ENCODE data around the gene ABHD17C.

ABHD17C gene

GRCh38 chr15:80769153-80769828 lies 74.2 kb downstream of the ABHD17C start:
- DNase-seq: no peak

GRCh38 chr15:80769829-80770705 lies 75.0 kb downstream of the ABHD17C start:
- DNase-seq: no peak

- DNase-seq: peak; percentile 14
Measured at GRCh38 chr15:80773122-80773551, 78.0 kb downstream of the ABHD17C start.

- DNase-seq: no peak
Measured at GRCh38 chr15:80773792-80774352, 78.8 kb downstream of the ABHD17C start.

GRCh38 chr15:80774486-80774885 lies 79.4 kb downstream of the ABHD17C start:
- no peak for DNase-seq

GRCh38 chr15:80775338-80775737 lies 80.2 kb downstream of the ABHD17C start:
- DNase-seq: no peak

GRCh38 chr15:80776420-80777045 lies 81.4 kb downstream of the ABHD17C start:
- DNase-seq: peak; percentile 47

- no peak for DNase-seq
Measured at GRCh38 chr15:80777137-80777536, 82.0 kb downstream of the ABHD17C start.

GRCh38 chr15:80777826-80778620 lies 82.9 kb downstream of the ABHD17C start:
- no peak for DNase-seq

GRCh38 chr15:80778621-80778963 lies 83.5 kb downstream of the ABHD17C start:
- no peak for DNase-seq

- DNase-seq: peak; percentile 47
Measured at GRCh38 chr15:80778964-80779657, 84.0 kb downstream of the ABHD17C start, which contains the start of gene CEMIP. CEMIP (plus strand) TSS chr15:80779370; CDS start chr15:80873880, 94,510 bp downstream.

GRCh38 chr15:80779658-80780415 lies 84.7 kb downstream of the ABHD17C start:
- DNase-seq: peak; percentile 30

GRCh38 chr15:80780416-80781221 lies 85.5 kb downstream of the ABHD17C start:
- no peak for DNase-seq

- no peak for DNase-seq
Measured at GRCh38 chr15:80783260-80783659, 88.2 kb downstream of the ABHD17C start.

GRCh38 chr15:80785335-80785734 lies 90.2 kb downstream of the ABHD17C start:
- no peak for DNase-seq

- no peak for DNase-seq
Measured at GRCh38 chr15:80785811-80786354, 90.8 kb downstream of the ABHD17C start.

GRCh38 chr15:80787316-80787715 lies 92.2 kb downstream of the ABHD17C start:
- no peak for DNase-seq

GRCh38 chr15:80788536-80788935 lies 93.4 kb downstream of the ABHD17C start:
- no peak for DNase-seq

GRCh38 chr15:80789296-80789695 lies 94.2 kb downstream of the ABHD17C start:
- no peak for DNase-seq

- DNase-seq: no peak
Measured at GRCh38 chr15:80789796-80790195, 94.7 kb downstream of the ABHD17C start.

Measured in NCI-H748 treated with DMSO at 0.1 percent for 48 hours (cell line).